H9 (cell line): ENCODE results near the gene OR11H6. TPM values are rescaled to one million over a fixed set of nuclear protein-coding genes. Genes with fewer than 3 reads are reported as not detected.

Experiments used
- DNase-seq: peaks from one replicate; pipeline ENCODE4 v3.0.0-alpha.2; 2017
- H2AFZ ChIP-seq: one replicate; pipeline ENCODE4 v1.6.1; 2013; ENCODE audit warnings: mild to moderate bottlenecking, low read length, control low read depth, moderate library complexity
- H2AK5ac ChIP-seq: 2 replicates; pipeline ENCODE4 v1.6.1; 2013; ENCODE audit warnings: low read length, control low read depth, mixed read lengths; ENCODE audit not compliant: insufficient read length
- H2BK120ac ChIP-seq: one replicate; pipeline ENCODE4 v1.6.1; 2013; ENCODE audit warnings: low read depth, mild to moderate bottlenecking, low read length, control low read depth, inconsistent platforms; ENCODE audit not compliant: poor library complexity, severe bottlenecking
- H2BK12ac ChIP-seq: 2 replicates; pipeline ENCODE4 v1.6.1; 2013; ENCODE audit warnings: low read length, control low read depth, mixed read lengths, low read depth; ENCODE audit not compliant: insufficient read length
- H2BK15ac ChIP-seq: 2 replicates; pipeline ENCODE4 v1.6.1; 2013; ENCODE audit warnings: low read depth, low read length, control low read depth
- H2BK20ac ChIP-seq: one replicate; pipeline ENCODE4 v1.6.1; 2013; ENCODE audit warnings: low read depth, mild to moderate bottlenecking, low read length, control low read depth, inconsistent platforms; ENCODE audit not compliant: poor library complexity, severe bottlenecking
- H2BK5ac ChIP-seq: 2 replicates; pipeline ENCODE4 v1.6.1; 2013; ENCODE audit warnings: low read length, control low read depth, mixed read lengths; ENCODE audit not compliant: insufficient read length
- H3K14ac ChIP-seq: 2 replicates; pipeline ENCODE4 v1.6.1; 2013; ENCODE audit warnings: low read length, control low read depth; ENCODE audit not compliant: insufficient read depth
- H3K18ac ChIP-seq: 2 replicates; pipeline ENCODE4 v1.6.1; 2013; ENCODE audit warnings: low read depth, mild to moderate bottlenecking, mixed read lengths, low read length, control low read depth; ENCODE audit not compliant: insufficient read length
- H3K23ac ChIP-seq: 2 replicates; pipeline ENCODE4 v1.6.1; 2013; ENCODE audit warnings: low read length, control low read depth, mixed read lengths, low read depth; ENCODE audit not compliant: insufficient read length
- H3K23me2 ChIP-seq: 2 replicates; pipeline ENCODE4 v1.6.1; 2013; ENCODE audit warnings: low read depth, mild to moderate bottlenecking, mixed read lengths, low read length, control low read depth; ENCODE audit not compliant: insufficient read length, poor library complexity, severe bottlenecking
- H3K27ac ChIP-seq: 2 replicates; pipeline ENCODE4 v1.5.1; 2013; ENCODE audit warnings: low read length, control low read depth, mixed read lengths, low read depth; ENCODE audit not compliant: insufficient read length
- H3K27me3 ChIP-seq: 2 replicates; pipeline ENCODE4 v1.6.1; 2013; ENCODE audit warnings: low read length, control low read depth, inconsistent platforms; ENCODE audit not compliant: insufficient read depth
- H3K4ac ChIP-seq: 2 replicates; pipeline ENCODE4 v1.6.1; 2013; ENCODE audit warnings: low read depth, mild to moderate bottlenecking, control low read depth, inconsistent platforms, low read length, moderate library complexity
- H3K4me1 ChIP-seq: 2 replicates; pipeline ENCODE4 v1.6.1; 2013; ENCODE audit warnings: low read length, control low read depth, inconsistent platforms; ENCODE audit not compliant: insufficient read depth
- H3K4me2 ChIP-seq: 2 replicates; pipeline ENCODE4 v1.6.1; 2013; ENCODE audit warnings: low read length, control low read depth, mixed read lengths; ENCODE audit not compliant: insufficient read length, insufficient read depth
- H3K56ac ChIP-seq: 2 replicates; pipeline ENCODE4 v1.6.1; 2013; ENCODE audit warnings: low read depth, mild to moderate bottlenecking, mixed read lengths, low read length, control low read depth; ENCODE audit not compliant: insufficient read length
- H3K79me1 ChIP-seq: 2 replicates; pipeline ENCODE4 v1.6.1; 2013; ENCODE audit warnings: low read depth, mild to moderate bottlenecking, moderate library complexity, low read length, control low read depth, inconsistent platforms; ENCODE audit not compliant: insufficient read depth, poor library complexity, severe bottlenecking
- H3K79me2 ChIP-seq: 2 replicates; pipeline ENCODE4 v1.6.1; 2013; ENCODE audit warnings: low read length, control low read depth, inconsistent platforms; ENCODE audit not compliant: insufficient read depth
- H3K9ac ChIP-seq: 2 replicates; pipeline ENCODE4 v1.6.1; 2013; ENCODE audit warnings: low read length, control low read depth, mixed read lengths; ENCODE audit not compliant: insufficient read length; ENCODE audit errors: extremely low read depth
- H3K9me3 ChIP-seq: one replicate; pipeline ENCODE4 v1.6.1; 2013; ENCODE audit warnings: low read depth, low read length, inconsistent platforms; ENCODE audit not compliant: control insufficient read depth
- H3T11ph ChIP-seq: one replicate; pipeline ENCODE4 v1.6.1; 2013; ENCODE audit warnings: mild to moderate bottlenecking, low read length, control low read depth, inconsistent platforms
- H4K20me1 ChIP-seq: one replicate; pipeline ENCODE4 v1.6.1; 2013; ENCODE audit not compliant: control insufficient read depth, insufficient read length, insufficient read depth
- H4K5ac ChIP-seq: 2 replicates; pipeline ENCODE4 v1.6.1; 2013; ENCODE audit warnings: low read depth, mild to moderate bottlenecking, mixed read lengths, low read length, control low read depth; ENCODE audit not compliant: insufficient read length
- H4K8ac ChIP-seq: replicated peaks from 2 replicates; pipeline ENCODE4 v1.6.1; 2013; ENCODE audit warnings: low read length, control low read depth, mixed read lengths, low read depth; ENCODE audit not compliant: insufficient read length
- H4K91ac ChIP-seq: 2 replicates; pipeline ENCODE4 v1.6.1; 2013; ENCODE audit warnings: low read depth, mild to moderate bottlenecking, moderate library complexity, mixed read lengths, low read length, control low read depth; ENCODE audit not compliant: insufficient read length
- H3K27ac Mint-ChIP-seq, 3 experiments: 2 replicates in 2 of 3; 3 replicates in 1 of 3; pipeline ENCODE4 v1.8.0; 2020 to 2021; ENCODE audit warnings: mixed read lengths in 3 of 3, mild to moderate bottlenecking in 1 of 3, moderate library complexity in 1 of 3
- H3K27me3 Mint-ChIP-seq: 2 replicates; pipeline ENCODE4 v1.8.0; 2021; ENCODE audit warnings: low read depth, mild to moderate bottlenecking, moderate library complexity, mixed read lengths
- H3K36me3 Mint-ChIP-seq, 3 experiments: 2 replicates in 2 of 3; 3 replicates in 1 of 3; pipeline ENCODE4 v1.8.0; 2020 to 2021; ENCODE audit warnings: low read depth in 3 of 3, mixed read lengths in 3 of 3; ENCODE audit not compliant: insufficient read depth in 1 of 3
- H3K4me1 Mint-ChIP-seq, 2 experiments: 2 replicates each; pipeline ENCODE4 v1.8.0; 2020; ENCODE audit warnings: mixed read lengths in 2 of 2
- H3K4me3 Mint-ChIP-seq, 2 experiments: 2 replicates in 1 of 2; 3 replicates in 1 of 2; pipeline ENCODE4 v1.8.0; 2020 to 2021; ENCODE audit warnings: mild to moderate bottlenecking in 2 of 2, mixed read lengths in 2 of 2, moderate library complexity in 1 of 2
- H3K9me3 Mint-ChIP-seq, 2 experiments: 2 replicates in 1 of 2; 3 replicates in 1 of 2; pipeline ENCODE4 v1.8.0; 2020; ENCODE audit warnings: mild to moderate bottlenecking in 2 of 2, mixed read lengths in 2 of 2, moderate library complexity in 1 of 2
- CTCF ChIP-seq: fragments of 200-600 bp; sonication (generic); conservative IDR thresholded peaks from 3 replicates; pipeline ENCODE4 v1.8.0; 2021; ENCODE audit warnings: antibody characterized with exemption, mild to moderate bottlenecking
- WGBS: extraction: QIAGEN DNeasy Blood & Tissue Kit; methylation state at CpG from one replicate; pipeline ENCODE4 v1.1.7; 2013; ENCODE audit warnings: missing lambda C conversion rate, low lambda C conversion rate, mixed read lengths; ENCODE audit not compliant: insufficient read length; ENCODE audit errors: extremely low coverage; 5-methylcytosine and 5-hydroxymethylcytosine counted together
- total RNA-seq: library from RNA; stranded (reverse); gene quantifications from 2 replicates; pipeline ENCODE4 v1.2.1, GENCODE V29; 2021

OR11H6 gene
- total RNA-seq, 1 experiment from 2014 or later = not detected

- no peak for DNase-seq
- peaks cover 63 to 66% of the 10 kb centered on the region in 2 experiments for H3K9me3 Mint-ChIP-seq
- no peak overlapping the region for H3K4me3 Mint-ChIP-seq
- H2BK120ac ChIP-seq = no peak overlapping the region
- no peak overlapping the region for H3K9ac ChIP-seq
- WGBS = no CpG with 5 or more reads among the region's 3 CpGs
- peak; percentile 40; the same call in 2 of the 3 replicates for TF ChIP-seq CTCF
- H3K27me3 Mint-ChIP-seq = no peaks in the 10 kb centered on the region; the same call in none of the 2 replicates
- H2BK5ac ChIP-seq = no peak overlapping the region
- H4K8ac ChIP-seq = no peak overlapping the region
- no peak overlapping the region for H3K23ac ChIP-seq
- no peak overlapping the region for H3T11ph ChIP-seq
- no peaks in the 10 kb centered on the region for H3K4me1 Mint-ChIP-seq
- H2AK5ac ChIP-seq = no peak overlapping the region
- H2AFZ ChIP-seq = no peak overlapping the region
- peaks cover 56% of the 10 kb centered on the region for H3K9me3 ChIP-seq
- H2BK15ac ChIP-seq = no peak overlapping the region
- no peak overlapping the region for H3K27ac ChIP-seq
- no peak overlapping the region for H2BK20ac ChIP-seq
- H3K79me2 ChIP-seq = no peaks in the 10 kb centered on the region
- H3K27me3 ChIP-seq = no peaks in the 10 kb centered on the region
- H3K79me1 ChIP-seq = no peaks in the 10 kb centered on the region
- H3K36me3 Mint-ChIP-seq = peaks cover 4 to 10% (median 7%) of the 10 kb centered on the region in 3 experiments; a peak in 5 of 7 replicates
- H3K4me1 ChIP-seq = no peaks in the 10 kb centered on the region
- H3K18ac ChIP-seq = no peak overlapping the region
- H2BK12ac ChIP-seq = no peak overlapping the region
- no peak overlapping the region for H3K56ac ChIP-seq
- H4K5ac ChIP-seq = no peak overlapping the region
- no peak overlapping the region for H4K91ac ChIP-seq
- H3K23me2 ChIP-seq = no peaks in the 10 kb centered on the region
- no peak overlapping the region for H3K14ac ChIP-seq
- no peak overlapping the region for H3K4ac ChIP-seq
- no peaks in the 10 kb centered on the region for H4K20me1 ChIP-seq
- no peak overlapping the region for H3K27ac Mint-ChIP-seq
- no peak overlapping the region for H3K4me2 ChIP-seq
Measured at GRCh38 chr14:20247646-20248246, 24.2 kb downstream of the OR11H6 start.
